Anterior cingulate cortex (tissue), 58 donors: ENCODE data around the gene INPP5J.
"Not testable (repeated sequence)": the region's sequence is repeated elsewhere in the genome, so short reads cannot be mapped to it uniquely, and the experiment has no call there.

Experiments used
- DNase-seq, 58 donors: peaks; one replicate each; lab custom pipeline; 2025; lab: John Stamatoyannopoulos, UW

The INPP5J gene

GRCh38 chr22:31142285-31142684 is 19.5 kb downstream of the INPP5J start:
- no peak for DNase-seq

- DNase-seq, result no peak
These were observed 20.3 kb downstream of the INPP5J start for GRCh38 chr22:31143038-31143437.

- DNase-seq, result peak in 10 of 58 donors; percentile 2 to 48 (median 11)
These were observed 20.8 kb downstream of the INPP5J start for GRCh38 chr22:31143537-31143936.

DNA sequence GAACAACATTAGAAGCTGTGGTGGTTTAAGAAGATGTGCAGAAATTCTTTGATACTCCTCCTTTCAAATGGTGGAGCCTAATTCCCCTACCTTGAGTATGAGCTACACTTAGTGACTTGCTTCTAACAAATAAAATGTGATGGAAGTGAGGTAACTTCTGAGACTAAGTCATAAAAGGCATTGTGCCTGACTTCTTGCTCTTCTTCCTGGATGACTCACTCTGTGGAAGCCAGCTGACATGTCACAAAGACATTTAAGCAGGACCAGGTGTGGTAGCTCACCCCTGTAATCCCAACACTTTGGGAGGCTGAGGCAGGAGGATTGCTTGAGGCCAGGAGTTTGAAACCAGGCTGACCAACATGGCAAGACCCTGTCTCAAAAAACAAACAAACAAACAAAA is 21.5 kb downstream of the INPP5J start:
- no peak for DNase-seq

- no peak for DNase-seq
These were observed 25.7 kb downstream of the INPP5J start for GRCh38 chr22:31148488-31148887.

- DNase-seq, result peak in 51 of 58 donors; percentile 10 to 80 (median 47)
These were observed 26.3 kb downstream of the INPP5J start for GRCh38 chr22:31148953-31149627.

DNA sequence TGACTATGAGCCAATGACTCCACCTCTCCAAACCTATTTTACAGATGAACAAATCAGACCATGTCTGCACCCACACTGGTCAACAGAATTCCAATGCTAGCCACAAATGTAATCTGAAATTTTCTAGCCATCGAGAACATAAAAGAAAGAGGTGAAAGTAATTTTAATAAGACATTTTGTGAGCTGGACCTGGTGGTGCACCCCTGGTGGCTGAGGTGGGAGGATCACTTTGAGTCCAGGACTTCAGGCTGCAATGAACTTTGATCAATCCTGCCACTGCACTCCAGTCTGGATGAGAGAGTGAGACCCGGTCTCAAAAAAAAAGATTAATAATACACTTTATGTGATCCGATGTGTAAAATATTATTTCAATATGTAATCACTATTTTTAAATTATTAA is 27.8 kb downstream of the INPP5J start:
- no peak for DNase-seq

- no peak for DNase-seq
These were observed 29.1 kb downstream of the INPP5J start for GRCh38 chr22:31151872-31152271.

- no peak for DNase-seq
These were observed 30.6 kb downstream of the INPP5J start for GRCh38 chr22:31153357-31153756.

GRCh38 chr22:31154975-31155374 is 32.2 kb downstream of the INPP5J start:
- DNase-seq, result no peak

DNA sequence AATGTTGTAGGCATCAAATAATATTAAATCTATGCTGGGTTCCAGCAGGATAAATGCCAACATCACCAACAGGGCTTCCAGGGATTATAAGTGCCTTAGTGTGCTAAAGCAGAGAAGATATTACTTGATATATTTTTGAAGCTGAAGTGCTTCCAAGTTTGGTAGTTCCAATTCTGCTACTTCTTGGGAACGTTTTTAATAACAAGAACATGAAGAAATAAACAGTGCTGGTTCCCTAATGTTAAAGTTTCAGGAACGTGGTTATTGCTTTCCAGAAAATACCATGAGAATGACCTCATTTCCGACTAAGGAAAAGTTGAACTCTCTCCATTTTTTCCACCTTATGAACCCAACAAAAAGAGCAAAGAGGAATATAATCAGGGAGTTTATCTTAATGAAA is 32.7 kb downstream of the INPP5J start:
- DNase-seq, result no peak

DNA sequence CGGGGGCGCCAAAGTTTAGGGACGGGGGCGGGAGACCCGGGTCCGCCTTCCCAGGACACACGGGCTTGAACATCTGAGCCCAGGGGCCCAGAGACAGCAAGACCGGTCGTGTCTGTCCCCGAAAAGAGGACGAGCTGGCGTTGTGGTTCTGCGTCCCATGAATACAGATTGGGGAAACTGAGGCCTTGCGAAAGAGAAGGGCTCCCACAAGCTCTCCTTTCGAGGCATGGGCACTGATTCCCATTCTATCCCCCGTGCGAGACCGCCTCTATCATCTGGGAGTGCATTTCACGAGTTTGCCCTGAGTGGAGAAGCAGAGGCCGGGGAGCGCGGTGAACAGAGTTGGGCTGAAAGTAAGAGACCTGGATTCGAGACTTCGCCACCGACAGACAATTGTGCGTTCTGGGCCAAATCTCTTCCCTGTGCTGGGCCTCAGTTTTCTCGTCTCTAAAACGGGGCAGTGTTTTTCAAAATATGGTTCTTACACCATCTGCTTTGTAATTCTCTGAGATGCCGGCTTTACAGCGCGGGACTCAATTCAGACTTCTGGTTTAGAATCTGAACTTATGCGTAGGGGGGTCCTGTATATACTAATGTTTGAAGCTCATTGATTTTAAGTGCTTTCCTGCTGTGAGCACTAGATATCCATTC is 37.7 kb downstream of the INPP5J start:
- DNase-seq, result peak in 12 of 58 donors; percentile 34 to 69 (median 57)

DNA sequence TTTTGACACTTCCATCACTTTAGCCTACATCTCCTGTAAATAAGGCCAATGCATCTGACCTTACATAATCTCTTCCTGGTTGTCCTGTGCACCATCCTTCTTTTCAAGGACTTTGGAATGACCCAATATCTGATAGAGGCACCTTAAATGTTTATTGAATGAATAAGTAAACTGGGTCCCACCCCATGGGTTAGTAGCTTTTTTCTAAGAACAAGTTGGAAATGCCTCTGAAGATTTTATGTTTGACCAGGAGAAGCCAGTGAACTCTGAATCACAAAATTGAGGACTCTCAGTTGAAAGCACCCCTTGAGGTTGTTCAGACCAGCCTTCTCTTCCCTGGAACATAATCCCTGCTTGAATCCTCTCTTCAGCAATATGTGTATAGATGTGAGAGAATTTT is 38.6 kb downstream of the INPP5J start:
- no peak for DNase-seq

DNA sequence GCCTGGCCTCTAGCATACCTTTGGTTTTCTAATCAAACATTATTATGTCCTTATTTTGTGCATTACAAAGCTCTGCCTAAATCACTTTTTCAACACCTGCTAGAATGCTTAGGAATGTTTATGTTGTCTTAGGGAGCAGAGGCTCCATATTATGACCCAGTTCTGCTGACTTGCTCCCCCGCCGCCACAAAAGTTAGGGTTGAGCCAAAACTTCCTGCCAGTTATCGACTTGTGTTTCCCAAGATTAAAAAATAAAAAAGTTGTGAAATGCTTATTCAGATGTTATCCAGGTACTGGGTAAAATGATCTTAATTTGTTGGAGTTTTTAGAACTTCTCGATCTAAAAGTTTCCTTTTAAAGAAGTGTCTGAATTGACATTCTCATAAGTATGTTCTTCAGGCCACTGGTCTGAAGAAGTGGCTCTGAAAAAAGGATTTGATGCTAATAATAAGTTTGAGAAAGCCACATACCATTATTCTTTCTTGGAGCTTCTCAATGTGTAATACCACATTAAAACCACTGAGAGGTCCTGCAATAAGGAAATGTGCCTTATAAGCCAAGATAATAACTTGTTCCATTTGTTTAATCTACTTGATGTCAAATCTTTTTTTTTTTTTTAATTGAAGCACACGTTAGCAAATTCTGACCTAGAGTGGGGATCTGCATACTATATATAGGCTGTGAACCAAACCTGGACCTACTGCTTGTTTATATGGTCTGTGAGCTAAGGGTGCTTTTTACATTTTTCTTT is 39.4 kb downstream of the INPP5J start:
- DNase-seq, result no peak

- no peak for DNase-seq
These were observed 48.2 kb downstream of the INPP5J start for GRCh38 chr22:31170971-31171370.

- not testable (repeated sequence) for DNase-seq
These were observed 49.0 kb downstream of the INPP5J start for GRCh38 chr22:31171734-31172133.

DNA sequence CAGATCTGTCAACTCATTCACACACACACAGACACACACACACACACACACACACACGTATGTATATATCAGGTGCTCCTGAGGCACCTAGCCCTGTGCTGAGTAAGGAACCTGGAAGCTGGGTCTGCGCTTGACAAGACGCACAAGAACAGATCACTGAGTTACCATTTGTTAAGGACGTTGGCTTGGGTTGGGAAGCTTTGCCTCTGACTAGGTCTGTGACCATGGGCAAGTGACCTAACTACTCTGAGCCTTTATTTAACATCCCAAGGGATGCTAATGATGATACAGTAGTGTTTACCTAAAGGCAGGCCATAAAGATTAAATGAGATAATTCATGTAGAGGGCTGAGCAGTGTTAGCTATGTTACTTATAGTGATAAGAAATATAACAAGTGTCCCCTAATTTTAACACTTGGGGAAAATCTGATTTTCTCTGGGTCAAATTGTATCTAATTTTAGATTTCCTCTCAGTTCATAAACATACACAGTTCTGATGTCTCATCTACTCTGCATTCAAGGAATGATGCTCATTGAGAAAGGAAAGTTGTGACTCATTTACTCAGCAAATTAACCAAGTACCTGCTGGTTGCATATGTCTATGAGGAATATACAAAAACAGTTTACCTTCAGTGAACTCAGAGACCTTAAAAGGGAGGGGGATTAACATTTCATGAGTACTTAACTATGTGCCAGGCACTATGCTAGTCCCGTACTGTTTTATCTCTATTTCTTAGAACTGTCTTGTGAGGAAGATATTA is 50.8 kb downstream of the INPP5J start:
- no peak for DNase-seq

GRCh38 chr22:31176923-31177322 is 54.2 kb downstream of the INPP5J start:
- DNase-seq, result no peak

DNA sequence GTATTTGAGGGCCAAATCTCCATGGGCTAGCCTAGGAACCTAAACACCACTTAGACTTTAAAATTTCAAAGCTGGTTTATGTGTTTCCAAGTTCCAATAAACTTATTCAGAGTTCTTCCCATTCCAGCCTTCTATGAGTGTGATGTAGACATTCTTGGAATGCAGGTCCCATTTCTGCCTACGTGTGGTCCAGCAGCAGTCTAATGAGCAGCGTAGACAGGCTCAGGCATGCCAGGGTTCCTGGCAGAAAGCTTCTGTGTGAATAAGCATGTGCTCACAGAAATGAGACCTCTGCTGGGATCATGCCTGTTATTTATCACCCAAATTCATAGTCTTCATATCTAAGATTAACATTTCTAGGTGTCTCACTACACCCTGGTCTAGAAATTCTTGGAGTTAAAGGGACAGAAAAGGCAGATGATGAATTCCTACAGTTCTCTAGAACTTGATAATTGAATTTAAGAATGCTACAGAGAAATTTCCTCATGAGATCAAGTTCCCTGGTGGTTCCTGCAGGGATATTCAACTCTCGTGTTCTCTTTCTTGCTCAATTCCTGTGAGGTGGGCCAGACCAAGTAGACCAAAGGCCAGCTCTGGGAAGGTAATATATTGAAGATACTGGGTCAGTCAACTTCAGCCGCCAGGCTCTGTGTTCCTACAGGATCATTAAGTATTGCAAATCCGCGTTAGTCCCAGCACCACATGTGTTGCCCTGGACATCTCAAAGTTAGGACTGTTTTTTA is 54.8 kb downstream of the INPP5J start:
- no peak for DNase-seq

DNA sequence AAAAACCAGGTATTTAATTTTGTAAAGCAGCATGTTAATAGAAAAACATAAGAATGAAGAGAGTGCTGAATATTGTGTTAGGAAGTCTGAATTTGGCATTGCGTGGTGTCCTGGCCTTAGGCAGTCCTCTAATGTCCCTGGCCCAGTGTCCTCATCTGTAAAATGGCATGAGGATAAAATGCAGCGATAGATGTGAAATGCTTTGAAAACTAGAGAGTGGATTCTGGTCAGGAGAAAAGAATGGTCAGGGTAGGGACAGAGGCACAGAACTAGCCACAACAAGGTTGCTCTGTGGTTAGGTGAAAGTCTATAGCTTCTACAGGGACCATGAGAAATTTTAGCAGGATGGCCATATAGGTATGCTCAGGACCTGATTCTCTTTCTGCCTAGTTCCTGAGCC is 56.1 kb downstream of the INPP5J start:
- no peak for DNase-seq
